IMR-90 (cell line): ENCODE data around the gene SH3RF3.

Experiments used
- BHLHE40 ChIP-seq: fragments of 150-350 bp; IDR thresholded peaks from 2 replicates; pipeline ENCODE4 v1.6.1; 2016; ENCODE audit warnings: mild to moderate bottlenecking, low read depth, low read length
- CEBPB ChIP-seq: IDR thresholded peaks from 2 replicates; pipeline ENCODE4 v1.6.1; 2012; ENCODE audit warnings: low read depth, low read length, improper control_type of control experiment
- CTCF ChIP-seq: conservative IDR thresholded peaks from 2 replicates; pipeline ENCODE4 v1.5.1; 2012; ENCODE audit warnings: mild to moderate bottlenecking, low read depth, low read length, improper control_type of control experiment
- MAFK ChIP-seq: IDR thresholded peaks from 2 replicates; pipeline ENCODE4 v1.6.1; 2012; ENCODE audit warnings: low read depth, low read length, improper control_type of control experiment
- MAZ ChIP-seq: IDR thresholded peaks from 2 replicates; pipeline ENCODE4 v1.6.1; 2012; ENCODE audit warnings: low read depth, mild to moderate bottlenecking, low read length, improper control_type of control experiment, moderate library complexity, borderline replicate concordance
- MXI1 ChIP-seq: IDR thresholded peaks from 2 replicates; pipeline ENCODE4 v1.6.1; 2012; ENCODE audit warnings: low read depth, mild to moderate bottlenecking, low read length, moderate library complexity, borderline replicate concordance
- POLR2A ChIP-seq: IDR thresholded peaks from 2 replicates; pipeline ENCODE4 v1.6.1; 2012; ENCODE audit warnings: mild to moderate bottlenecking, low read depth, low read length
- RAD21 ChIP-seq: IDR thresholded peaks from 2 replicates; pipeline ENCODE4 v1.6.1; 2012; ENCODE audit warnings: low read length, improper control_type of control experiment
- RCOR1 ChIP-seq: IDR thresholded peaks from 2 replicates; pipeline ENCODE4 v1.6.1; 2012; ENCODE audit warnings: mild to moderate bottlenecking, low read length, improper control_type of control experiment; ENCODE audit not compliant: insufficient replicate concordance
- SMC3 ChIP-seq: fragments of 150-350 bp; IDR thresholded peaks from 2 replicates; pipeline ENCODE4 v1.6.1; 2016; ENCODE audit warnings: low read depth, mild to moderate bottlenecking, antibody characterized with exemption, low read length, moderate library complexity

- no peak for TF ChIP-seq CTCF
- TF ChIP-seq MXI1, result no peak
- no peak for TF ChIP-seq POLR2A
- TF ChIP-seq SMC3, result no peak
- no peak for TF ChIP-seq BHLHE40
- no peak for TF ChIP-seq MAFK
- TF ChIP-seq RCOR1, result no peak
- TF ChIP-seq MAZ, result no peak
- no peak for TF ChIP-seq CEBPB
- no peak for TF ChIP-seq RAD21
These were observed 322.7 kb downstream of the SH3RF3 start for GRCh38 chr2:109451671-109452070.
